OCI-LY7 (cell line): Measurements from ENCODE around the gene COL2A1. TPM values are rescaled to one million over a fixed set of nuclear protein-coding genes. Genes with fewer than 3 reads are reported as not detected.

ENCODE experiments used
- BruUV-seq: library from RNA; stranded (reverse); fragments of 400-500 nt; replicated peaks from 2 replicates; lab custom pipeline; 2021; lab: Mats Ljungman, UMichigan
- CTCF ChIA-PET: fragments of 300-600 bp; sonication (Branson Sonifier 250); formaldehyde crosslinking; loops from one replicate; lab custom pipeline; 2022; ENCODE audit warnings: antibody characterized with exemption; ENCODE audit not compliant: unreplicated experiment; lab: Charles Lee
- POLR2A ChIA-PET: fragments of 300-600 bp; sonication (Branson Sonifier 250); formaldehyde crosslinking; loops from one replicate; lab custom pipeline; 2022; ENCODE audit warnings: antibody characterized with exemption; lab: Charles Lee
- DNase-seq: peaks from one replicate; pipeline ENCODE4 v3.0.0-alpha.2; 2015; ENCODE audit warnings: low spot score
- H2AFZ ChIP-seq: fragments of 200-600 bp; sonication (generic), shearing (Covaris generic); 2 replicates; pipeline ENCODE4 v1.6.1; 2014; ENCODE audit warnings: mild to moderate bottlenecking, antibody characterized with exemption, low read length, moderate library complexity
- H3K27ac ChIP-seq: fragments of 200-600 bp; sonication (generic); 2 replicates; pipeline ENCODE4 v1.5.1; 2014; ENCODE audit warnings: mixed run types, low read depth, mild to moderate bottlenecking, moderate library complexity, low read length, inconsistent platforms; ENCODE audit not compliant: poor library complexity, severe bottlenecking
- H3K36me3 ChIP-seq: fragments of 200-600 bp; sonication (generic); 2 replicates; pipeline ENCODE4 v1.6.1; 2014; ENCODE audit warnings: mild to moderate bottlenecking, antibody characterized with exemption, low read length, moderate library complexity, mixed read lengths; ENCODE audit not compliant: insufficient read depth
- H3K4me1 ChIP-seq: fragments of 200-600 bp; sonication (generic); 2 replicates; pipeline ENCODE4 v1.5.1; 2014; ENCODE audit warnings: mild to moderate bottlenecking, low read length; ENCODE audit not compliant: insufficient read depth, poor library complexity, severe bottlenecking
- H3K4me2 ChIP-seq: fragments of 200-600 bp; sonication (generic); 2 replicates; pipeline ENCODE4 v1.6.1; 2014; ENCODE audit warnings: mild to moderate bottlenecking, low read length
- H3K4me3 ChIP-seq: fragments of 200-600 bp; sonication (generic); 2 replicates; pipeline ENCODE4 v1.5.1; 2014; ENCODE audit warnings: mild to moderate bottlenecking, low read depth, low read length; ENCODE audit not compliant: poor library complexity, severe bottlenecking
- H3K79me2 ChIP-seq: fragments of 200-600 bp; sonication (generic); 2 replicates; pipeline ENCODE4 v1.6.1; 2016; ENCODE audit warnings: low read depth, mild to moderate bottlenecking, low read length, moderate library complexity, mixed read lengths; ENCODE audit not compliant: insufficient read depth
- H3K9me2 ChIP-seq: fragments of 200-600 bp; sonication (generic); 2 replicates; pipeline ENCODE4 v1.6.1; 2016; ENCODE audit warnings: mild to moderate bottlenecking, low read length, mixed read lengths; ENCODE audit not compliant: insufficient read depth
- H3K9me3 ChIP-seq: fragments of 200-600 bp; sonication (generic); 2 replicates; pipeline ENCODE4 v1.6.1; 2014; ENCODE audit warnings: mild to moderate bottlenecking, mixed run types, low read length, mixed read lengths
- H4K20me1 ChIP-seq: fragments of 200-600 bp; sonication (generic); 2 replicates; pipeline ENCODE4 v1.6.1; 2014; ENCODE audit warnings: mild to moderate bottlenecking, antibody characterized with exemption, low read length, moderate library complexity, mixed read lengths; ENCODE audit not compliant: insufficient read depth
- EZH2phosphoT487 ChIP-seq: fragments of 200-600 bp; sonication (generic); IDR thresholded peaks from 2 replicates; pipeline ENCODE4 v1.6.1; 2018; ENCODE audit warnings: low read depth, borderline replicate concordance, mild to moderate bottlenecking, mixed run types, antibody characterized with exemption, low read length, moderate library complexity, mixed read lengths
- intact Hi-C: fragments of 100-400 bp; cut with micrococcal nuclease; formaldehyde crosslinking; loops from one replicate; pipeline ENCODE4 v1.10.0; 2022; ENCODE audit not compliant: unreplicated experiment
- total RNA-seq, 2 experiments: library from RNA; depleted of rRNA in 1 of 2; stranded (reverse); fragments of >200 nt in 1 of 2; shearing (Covaris generic) in 1 of 2; gene quantifications; 2 replicates each; pipeline ENCODE4 v1.2.3, GENCODE V29; 2014 to 2022
- TF ChIP-seq, protein P1 (sequence below): fragments of 200-600 bp; sonication (generic); conservative IDR thresholded peaks from 2 replicates; pipeline ENCODE4 v1.5.1; 2014; ENCODE audit warnings: mild to moderate bottlenecking, antibody characterized with exemption, low read length, moderate library complexity, mixed read lengths

COL2A1 gene
- total RNA-seq, 2 experiments from 2014 or later = 0.08 TPM; not detected in 1

DNA sequence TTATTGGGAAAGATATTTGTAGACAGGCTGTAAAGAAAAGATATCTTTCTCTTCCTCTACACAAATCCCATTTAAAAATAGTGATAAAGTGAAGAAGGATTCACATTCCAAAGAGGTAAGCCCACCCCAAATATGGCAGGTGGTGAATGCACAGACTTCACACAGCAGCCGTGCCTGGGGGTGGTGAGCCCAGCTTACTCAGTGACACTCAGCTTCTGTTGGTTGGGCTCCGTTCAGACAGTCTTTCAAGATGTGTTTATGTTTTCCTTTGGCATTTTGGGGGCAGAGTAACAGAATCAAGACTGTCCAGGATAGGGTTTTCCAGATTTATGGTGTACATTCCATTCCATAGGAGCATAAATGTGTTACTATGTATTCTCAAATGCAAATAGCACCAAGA is 4.1 kb upstream of the COL2A1 start:
- no TSS peak for BruUV-seq
- H3K9me3 ChIP-seq = no peaks in the 10 kb centered on the region
- H3K79me2 ChIP-seq = no peaks in the 10 kb centered on the region
- H2AFZ ChIP-seq = no peak overlapping the region
- no peaks in the 10 kb centered on the region for H3K9me2 ChIP-seq
- no peaks in the 10 kb centered on the region for H3K4me1 ChIP-seq
- CTCF ChIA-PET = no interaction called here
- no peaks in the 10 kb centered on the region for H4K20me1 ChIP-seq
- H3K27ac ChIP-seq = no peak overlapping the region
- no peaks in the 10 kb centered on the region for H3K36me3 ChIP-seq
- TF ChIP-seq, protein P1, sequence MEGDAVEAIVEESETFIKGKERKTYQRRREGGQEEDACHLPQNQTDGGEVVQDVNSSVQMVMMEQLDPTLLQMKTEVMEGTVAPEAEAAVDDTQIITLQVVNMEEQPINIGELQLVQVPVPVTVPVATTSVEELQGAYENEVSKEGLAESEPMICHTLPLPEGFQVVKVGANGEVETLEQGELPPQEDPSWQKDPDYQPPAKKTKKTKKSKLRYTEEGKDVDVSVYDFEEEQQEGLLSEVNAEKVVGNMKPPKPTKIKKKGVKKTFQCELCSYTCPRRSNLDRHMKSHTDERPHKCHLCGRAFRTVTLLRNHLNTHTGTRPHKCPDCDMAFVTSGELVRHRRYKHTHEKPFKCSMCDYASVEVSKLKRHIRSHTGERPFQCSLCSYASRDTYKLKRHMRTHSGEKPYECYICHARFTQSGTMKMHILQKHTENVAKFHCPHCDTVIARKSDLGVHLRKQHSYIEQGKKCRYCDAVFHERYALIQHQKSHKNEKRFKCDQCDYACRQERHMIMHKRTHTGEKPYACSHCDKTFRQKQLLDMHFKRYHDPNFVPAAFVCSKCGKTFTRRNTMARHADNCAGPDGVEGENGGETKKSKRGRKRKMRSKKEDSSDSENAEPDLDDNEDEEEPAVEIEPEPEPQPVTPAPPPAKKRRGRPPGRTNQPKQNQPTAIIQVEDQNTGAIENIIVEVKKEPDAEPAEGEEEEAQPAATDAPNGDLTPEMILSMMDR = no peak
- no peak for TF ChIP-seq EZH2phosphoT487
- H3K4me3 ChIP-seq = no peak overlapping the region
- POLR2A ChIA-PET = interaction anchor here (0.6 kb wide), 1 partner anchor 172 kb away, joined by 3 read pairs; no protein-coding TSS in a partner anchor
- no peak for DNase-seq
- H3K4me2 ChIP-seq = no peak overlapping the region
- intact Hi-C loops = no loop called here

DNA sequence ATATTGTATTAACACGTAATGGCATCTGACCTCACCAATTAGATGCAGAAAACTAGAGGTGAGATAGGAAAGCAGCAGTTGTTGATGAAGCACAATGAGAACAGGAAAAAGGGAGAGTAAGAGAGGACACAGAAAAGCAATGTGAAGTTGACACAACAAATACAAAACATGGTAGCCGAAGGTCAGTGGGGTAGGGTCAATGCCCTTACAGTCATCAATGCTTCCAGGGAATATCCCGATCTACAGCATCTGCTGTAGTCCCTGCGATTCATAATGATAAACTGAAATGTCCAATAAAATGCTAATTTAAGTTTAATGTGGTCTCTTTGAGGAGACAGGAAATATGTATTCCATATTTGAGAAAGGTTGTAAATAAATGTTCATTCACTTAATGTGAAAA is 2.9 kb upstream of the COL2A1 start:
- DNase-seq = no peak
- ChIA-PET POLR2A (no interaction called here), CTCF (no interaction called here)
- no peaks in the 10 kb centered on the region for H3K9me2 ChIP-seq
- intact Hi-C loops = no loop called here
- no peak overlapping the region for H3K27ac ChIP-seq
- no peak overlapping the region for H3K4me3 ChIP-seq
- no peaks in the 10 kb centered on the region for H4K20me1 ChIP-seq
- no peaks in the 10 kb centered on the region for H3K4me1 ChIP-seq
- no peaks in the 10 kb centered on the region for H3K36me3 ChIP-seq
- H3K9me3 ChIP-seq = no peaks in the 10 kb centered on the region
- no TSS peak for BruUV-seq
- no peak overlapping the region for H3K4me2 ChIP-seq
- no peaks in the 10 kb centered on the region for H3K79me2 ChIP-seq
- no peak overlapping the region for H2AFZ ChIP-seq
- TF ChIP-seq EZH2phosphoT487 = no peak
- TF ChIP-seq, protein P1 = no peak

GRCh38 chr12:48005750-48006021 is 1.4 kb upstream of the COL2A1 start:
- Histone ChIP-seq H3K9me2 (no peaks in the 10 kb centered on the region), H3K27ac (no peak overlapping the region), H3K79me2 (no peaks in the 10 kb centered on the region), H4K20me1 (no peaks in the 10 kb centered on the region), H3K4me2 (no peak overlapping the region), H3K4me3 (no peak overlapping the region), H3K9me3 (no peaks in the 10 kb centered on the region), H3K4me1 (no peaks in the 10 kb centered on the region), H2AFZ (no peak overlapping the region), H3K36me3 (no peaks in the 10 kb centered on the region)
- no TSS peak for BruUV-seq
- ChIA-PET CTCF (no interaction called here), POLR2A (no interaction called here)
- TF ChIP-seq, protein P1 = no peak
- TF ChIP-seq EZH2phosphoT487 = no peak
- intact Hi-C loops = no loop called here
- DNase-seq = no peak
